Astrocyte of the spinal cord (primary cell): ENCODE measurements around the gene SNIP1.
"Not testable (repeated sequence)": the region's sequence is repeated elsewhere in the genome, so short reads cannot be mapped to it uniquely, and the experiment has no call there.

Source experiments
- DNase-seq: peaks from one replicate; pipeline ENCODE4 v3.0.0; 2011; ENCODE audit warnings: low read depth, low spot score
- H3K4me3 ChIP-seq: 2 replicates; pipeline ENCODE4 v1.5.1; 2011; ENCODE audit warnings: low read depth, mild to moderate bottlenecking, low read length, moderate library complexity
- in situ Hi-C: cut with HindIII; loops from 2 replicates; pipeline ENCODE4 v1.10.0; 2017; ENCODE audit warnings: low sequenced_read_pairs
- TF ChIP-seq, protein P1 (sequence below): IDR thresholded peaks from 2 replicates; pipeline ENCODE4 v1.5.1; 2012; ENCODE audit warnings: low read depth, mild to moderate bottlenecking, low read length, inconsistent platforms

The SNIP1 gene

GRCh38 chr1:37570528-37571334 is 16.6 kb upstream of the SNIP1 start:
- H3K4me3 ChIP-seq, result no peak overlapping the region
- in situ Hi-C loops, result no loop called here
- DNase-seq, result no peak
- TF ChIP-seq, protein P1, sequence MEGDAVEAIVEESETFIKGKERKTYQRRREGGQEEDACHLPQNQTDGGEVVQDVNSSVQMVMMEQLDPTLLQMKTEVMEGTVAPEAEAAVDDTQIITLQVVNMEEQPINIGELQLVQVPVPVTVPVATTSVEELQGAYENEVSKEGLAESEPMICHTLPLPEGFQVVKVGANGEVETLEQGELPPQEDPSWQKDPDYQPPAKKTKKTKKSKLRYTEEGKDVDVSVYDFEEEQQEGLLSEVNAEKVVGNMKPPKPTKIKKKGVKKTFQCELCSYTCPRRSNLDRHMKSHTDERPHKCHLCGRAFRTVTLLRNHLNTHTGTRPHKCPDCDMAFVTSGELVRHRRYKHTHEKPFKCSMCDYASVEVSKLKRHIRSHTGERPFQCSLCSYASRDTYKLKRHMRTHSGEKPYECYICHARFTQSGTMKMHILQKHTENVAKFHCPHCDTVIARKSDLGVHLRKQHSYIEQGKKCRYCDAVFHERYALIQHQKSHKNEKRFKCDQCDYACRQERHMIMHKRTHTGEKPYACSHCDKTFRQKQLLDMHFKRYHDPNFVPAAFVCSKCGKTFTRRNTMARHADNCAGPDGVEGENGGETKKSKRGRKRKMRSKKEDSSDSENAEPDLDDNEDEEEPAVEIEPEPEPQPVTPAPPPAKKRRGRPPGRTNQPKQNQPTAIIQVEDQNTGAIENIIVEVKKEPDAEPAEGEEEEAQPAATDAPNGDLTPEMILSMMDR, result no peak

DNA sequence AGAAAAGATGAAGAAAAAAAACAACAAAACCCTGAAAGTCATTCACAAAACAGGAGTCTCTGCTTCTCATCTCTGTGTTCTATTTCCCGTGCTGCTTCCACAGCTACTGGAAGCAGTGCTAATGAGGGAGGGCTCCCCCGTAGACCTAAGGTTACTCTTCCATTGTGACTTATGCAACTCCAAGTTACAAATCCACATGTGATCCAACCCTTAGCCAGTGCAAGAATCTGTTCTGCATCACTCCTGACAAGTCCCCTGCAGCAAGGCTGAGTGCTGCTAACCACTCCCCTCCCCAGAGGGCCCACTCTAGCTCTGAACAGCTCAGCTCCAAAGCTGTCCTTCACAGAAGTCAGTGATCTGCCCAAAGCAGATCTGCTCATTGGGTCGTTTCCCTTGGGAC is 12.9 kb upstream of the SNIP1 start:
- no peak for DNase-seq
- in situ Hi-C loops, result no loop called here
- no peak overlapping the region for H3K4me3 ChIP-seq
- TF ChIP-seq, protein P1, result no peak

DNA sequence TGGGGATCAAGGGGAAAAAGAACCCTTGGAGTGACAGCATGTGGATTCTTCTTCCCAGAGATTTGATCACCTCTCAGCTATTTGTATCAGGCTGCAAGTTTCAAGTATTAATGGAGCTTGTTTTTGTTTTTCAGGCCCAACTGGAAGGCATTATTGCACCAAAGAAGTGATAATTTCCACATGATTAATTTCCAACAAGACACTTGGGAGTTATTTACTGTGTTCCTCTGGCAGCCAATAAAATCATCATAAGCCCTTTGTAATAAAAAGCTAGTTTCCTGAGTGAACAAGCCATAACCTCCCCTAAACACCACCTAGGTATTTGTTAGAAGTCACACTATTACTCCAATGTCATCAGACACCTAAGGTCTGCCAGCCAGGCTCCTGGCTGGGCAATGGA is 10.8 kb upstream of the SNIP1 start:
- DNase-seq, result no peak
- in situ Hi-C loops, result no loop called here
- H3K4me3 ChIP-seq, result no peak overlapping the region
- TF ChIP-seq, protein P1, result no peak

DNA sequence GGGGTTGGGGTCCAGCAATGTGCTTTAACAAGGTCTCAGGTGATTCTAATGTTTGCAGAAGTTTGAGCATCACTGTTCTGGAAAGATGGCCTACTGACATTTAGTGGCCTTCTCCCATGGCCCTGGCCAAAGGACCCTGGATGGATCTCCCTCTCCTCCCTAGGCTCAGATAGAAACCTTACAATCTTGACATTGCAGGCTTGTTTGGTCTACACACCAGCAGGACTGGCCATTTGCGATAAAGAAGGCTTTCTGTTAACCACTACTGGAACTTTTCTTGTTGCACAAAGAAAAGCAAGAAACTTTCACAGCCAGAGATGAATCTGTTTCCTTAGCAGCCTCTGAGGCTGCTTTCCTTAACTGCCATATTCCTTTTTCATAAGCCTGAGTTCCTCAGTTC is 8.9 kb upstream of the SNIP1 start:
- TF ChIP-seq, protein P1, result no peak
- DNase-seq, result no peak
- no peak overlapping the region for H3K4me3 ChIP-seq
- in situ Hi-C loops, result no loop called here

- DNase-seq, result no peak
- in situ Hi-C loops, result no loop called here
- TF ChIP-seq, protein P1, result peak; percentile 36
- H3K4me3 ChIP-seq, result no peak overlapping the region
Measured at GRCh38 chr1:37561133-37562132, 7.3 kb upstream of the SNIP1 start.

GRCh38 chr1:37560401-37561132 is 6.5 kb upstream of the SNIP1 start:
- in situ Hi-C loops, result no loop called here
- TF ChIP-seq, protein P1, result no peak
- DNase-seq, result no peak

GRCh38 chr1:37559957-37560379 is 5.9 kb upstream of the SNIP1 start:
- DNase-seq, in situ Hi-C loops, H3K4me3 ChIP-seq: not testable (repeated sequence)

More at GRCh38 chr1:37560401-37561132, 6.5 kb upstream of the SNIP1 start:
- H3K4me3 ChIP-seq, result no peak overlapping the region
